Measurements from ENCODE around the gene GPR68. TPM values are rescaled to one million over a fixed set of nuclear protein-coding genes. Genes with fewer than 3 reads are reported as not detected.
A peak's percentile ranks its signal among the peaks of the same experiment; 100 is the strongest.

The GPR68 gene
- total and polyA plus RNA-seq, 2 experiments from 2014 or later: 0.20 to 0.42 TPM

- H3K36me3 ChIP-seq (replicated peaks; ENCODE audit: insufficient read depth, low read depth): no peaks in the 10 kb centered on the region
- 84% methylated on average over 9 of the region's 9 CpGs for WGBS (ENCODE audit: low lambda C conversion rate, missing lambda C conversion rate)
- TF ChIP-seq EZH2phosphoT487 (IDR thresholded peaks at IDR 0.05; ENCODE audit: low read depth, severe bottlenecking, unreplicated experiment) (no peak), EZH2 (IDR thresholded peaks at IDR 0.05; ENCODE audit: borderline replicate concordance) (no peak), CTCF (IDR thresholded peaks at IDR 0.05; ENCODE audit: poor library complexity) (no peak)
- no peaks in the 10 kb centered on the region for H4K20me1 ChIP-seq (ENCODE audit: insufficient read depth, poor library complexity, severe bottlenecking)
- DNase-seq (ENCODE audit: low spot score): no peak
- peaks cover 7% of the 10 kb centered on the region for H3K4me1 ChIP-seq (ENCODE audit: insufficient read depth)
- H3K27ac ChIP-seq: no peak overlapping the region
- H3K27me3 ChIP-seq: peaks cover 15% of the 10 kb centered on the region
- H2AFZ ChIP-seq: no peak overlapping the region
- no peak overlapping the region for H3K4me3 ChIP-seq
- no peaks in the 10 kb centered on the region for H3K9me3 ChIP-seq (ENCODE audit: low read depth)
- no peaks in the 10 kb centered on the region for H3K79me2 ChIP-seq
- no peak overlapping the region for H3K4me2 ChIP-seq
- H3K9me2 ChIP-seq (replicated peaks; ENCODE audit: insufficient read depth): no peaks in the 10 kb centered on the region
Measured at GRCh38 chr14:91255026-91255695, 10.7 kb upstream of the GPR68 start.

GRCh38 chr14:91254461-91254860, 10.0 kb upstream of the GPR68 start:
- no peak overlapping the region for H3K27ac ChIP-seq
- WGBS (ENCODE audit: low lambda C conversion rate, missing lambda C conversion rate): 87% methylated on average over 3 of the region's 3 CpGs
- peaks cover 15% of the 10 kb centered on the region for H3K27me3 ChIP-seq
- TF ChIP-seq EZH2 (IDR thresholded peaks at IDR 0.05; ENCODE audit: borderline replicate concordance) (no peak), EZH2phosphoT487 (IDR thresholded peaks at IDR 0.05; ENCODE audit: low read depth, severe bottlenecking, unreplicated experiment) (no peak), CTCF (IDR thresholded peaks at IDR 0.05; ENCODE audit: poor library complexity) (no peak)
- no peaks in the 10 kb centered on the region for H3K9me3 ChIP-seq (ENCODE audit: low read depth)
- no peak overlapping the region for H3K4me2 ChIP-seq
- H3K4me3 ChIP-seq: no peak overlapping the region
- H4K20me1 ChIP-seq (ENCODE audit: insufficient read depth, poor library complexity, severe bottlenecking): no peaks in the 10 kb centered on the region
- no peaks in the 10 kb centered on the region for H3K79me2 ChIP-seq
- H3K9me2 ChIP-seq (replicated peaks; ENCODE audit: insufficient read depth): no peaks in the 10 kb centered on the region
- peaks cover 11% of the 10 kb centered on the region for H3K4me1 ChIP-seq (ENCODE audit: insufficient read depth)
- no peak for DNase-seq (ENCODE audit: low spot score)
- no peak overlapping the region for H2AFZ ChIP-seq
- no peaks in the 10 kb centered on the region for H3K36me3 ChIP-seq (replicated peaks; ENCODE audit: insufficient read depth, low read depth)

GRCh38 chr14:91253795-91254323, 9.4 kb upstream of the GPR68 start:
- Histone ChIP-seq H3K9me3 (ENCODE audit: low read depth) (no peaks in the 10 kb centered on the region), H3K79me2 (no peaks in the 10 kb centered on the region), H3K4me3 (peak overlapping the region; percentile 42), H3K27ac (no peak overlapping the region), H2AFZ (peak overlapping the region; percentile 78), H3K27me3 (peaks cover 15% of the 10 kb centered on the region), H3K9me2 (replicated peaks; ENCODE audit: insufficient read depth) (no peaks in the 10 kb centered on the region), H4K20me1 (ENCODE audit: insufficient read depth, poor library complexity, severe bottlenecking) (no peaks in the 10 kb centered on the region), H3K4me1 (ENCODE audit: insufficient read depth) (peaks cover 11% of the 10 kb centered on the region), H3K36me3 (replicated peaks; ENCODE audit: insufficient read depth, low read depth) (no peaks in the 10 kb centered on the region), H3K4me2 (peak overlapping the region; percentile 98)
- no peak for TF ChIP-seq EZH2 (IDR thresholded peaks at IDR 0.05; ENCODE audit: borderline replicate concordance)
- no peak for TF ChIP-seq CTCF (IDR thresholded peaks at IDR 0.05; ENCODE audit: poor library complexity)
- TF ChIP-seq EZH2phosphoT487 (IDR thresholded peaks at IDR 0.05; ENCODE audit: low read depth, severe bottlenecking, unreplicated experiment): no peak
- WGBS (ENCODE audit: low lambda C conversion rate, missing lambda C conversion rate): 27% methylated on average over 15 of the region's 20 CpGs
- DNase-seq (ENCODE audit: low spot score): no peak
